HG02623 (cell line): Measurements from ENCODE around the gene KRTAP10-1.
"Not testable (repeated sequence)": the region's sequence is repeated elsewhere in the genome, so short reads cannot be mapped to it uniquely, and the experiment has no call there.

Experiments
- ATAC-seq: cut with Tn5 transposase; IDR thresholded peaks from one replicate; pipeline ENCODE4 v1.9.1; 2021; ENCODE audit warnings: moderate library complexity; ENCODE audit not compliant: unreplicated experiment

KRTAP10-1 gene

GRCh38 chr21:44571296-44571695 lies 31.3 kb upstream of the KRTAP10-1 start:
- no peak for ATAC-seq

DNA sequence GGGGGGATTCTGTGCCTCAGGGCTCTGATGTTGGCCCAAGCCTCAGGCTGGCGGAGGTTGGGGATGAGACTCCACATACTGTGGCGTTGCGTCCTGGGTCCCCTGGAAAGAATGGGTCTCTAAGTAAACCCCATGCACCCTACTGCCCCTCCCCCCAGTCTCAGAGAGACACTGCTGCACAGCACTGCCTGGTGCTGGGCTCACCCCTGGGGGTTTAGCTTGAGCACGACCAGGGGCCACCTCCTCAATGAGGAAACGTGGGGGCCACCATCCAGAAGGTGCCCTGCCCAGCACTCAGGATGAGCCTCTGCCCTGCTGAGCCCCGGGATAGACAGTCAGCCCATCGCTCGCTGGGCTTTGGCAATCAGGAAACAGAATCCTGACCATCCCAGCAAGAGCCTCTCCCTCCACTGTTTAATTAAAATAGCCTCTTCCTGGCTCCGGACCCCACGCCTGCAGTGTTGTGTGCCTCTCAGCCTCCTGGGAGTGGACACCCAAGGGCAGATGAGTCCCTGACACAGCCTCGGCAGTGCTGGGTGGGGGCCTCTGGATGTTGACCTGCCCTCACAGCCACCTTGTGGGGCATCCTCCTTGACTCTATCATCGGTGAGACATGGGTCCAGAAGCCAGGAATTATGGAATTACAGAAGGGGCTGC lies 30.0 kb upstream of the KRTAP10-1 start:
- ATAC-seq: no peak

- no peak for ATAC-seq
Measured at GRCh38 chr21:44568667-44569556, 28.9 kb upstream of the KRTAP10-1 start.

DNA sequence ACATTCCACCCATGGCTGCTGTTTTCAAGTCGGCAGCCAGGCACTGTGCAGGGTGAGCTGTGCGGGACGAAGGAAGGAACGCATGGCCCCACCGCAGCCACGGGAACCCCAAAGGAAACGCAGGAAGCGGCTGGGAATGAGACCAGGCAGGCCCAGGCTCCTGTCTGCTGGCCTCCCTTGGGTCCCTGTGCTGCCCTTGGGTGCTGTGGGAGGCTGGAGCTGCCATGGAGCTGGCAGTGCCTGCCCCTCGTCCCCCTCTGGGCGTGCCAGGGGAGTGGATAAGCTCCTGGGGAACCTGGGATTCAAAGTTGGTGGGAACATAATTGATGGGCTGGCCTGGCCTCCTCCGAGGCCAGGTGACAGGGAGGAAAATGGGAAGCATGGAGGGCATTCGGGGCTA lies 28.3 kb upstream of the KRTAP10-1 start:
- ATAC-seq: no peak

GRCh38 chr21:44567481-44568171 lies 27.6 kb upstream of the KRTAP10-1 start:
- no peak for ATAC-seq

DNA sequence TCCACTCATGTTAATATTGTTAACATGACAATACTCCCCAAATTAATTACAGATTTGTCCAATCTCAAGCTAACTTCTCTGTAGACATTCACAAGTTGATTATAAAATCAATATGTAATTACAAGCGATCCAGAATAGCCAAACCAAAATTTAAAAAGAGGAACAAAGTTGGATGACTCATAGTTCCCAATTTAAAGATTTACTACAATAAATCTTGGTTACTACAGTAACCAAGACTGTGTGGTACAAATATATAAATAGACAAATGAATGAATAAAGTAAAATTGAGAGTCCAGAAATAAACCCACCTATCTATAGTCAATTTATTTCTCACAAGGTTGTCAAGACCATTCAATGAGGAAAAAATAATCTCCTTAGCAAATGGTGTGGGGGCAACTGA lies 26.4 kb upstream of the KRTAP10-1 start:
- no peak for ATAC-seq

DNA sequence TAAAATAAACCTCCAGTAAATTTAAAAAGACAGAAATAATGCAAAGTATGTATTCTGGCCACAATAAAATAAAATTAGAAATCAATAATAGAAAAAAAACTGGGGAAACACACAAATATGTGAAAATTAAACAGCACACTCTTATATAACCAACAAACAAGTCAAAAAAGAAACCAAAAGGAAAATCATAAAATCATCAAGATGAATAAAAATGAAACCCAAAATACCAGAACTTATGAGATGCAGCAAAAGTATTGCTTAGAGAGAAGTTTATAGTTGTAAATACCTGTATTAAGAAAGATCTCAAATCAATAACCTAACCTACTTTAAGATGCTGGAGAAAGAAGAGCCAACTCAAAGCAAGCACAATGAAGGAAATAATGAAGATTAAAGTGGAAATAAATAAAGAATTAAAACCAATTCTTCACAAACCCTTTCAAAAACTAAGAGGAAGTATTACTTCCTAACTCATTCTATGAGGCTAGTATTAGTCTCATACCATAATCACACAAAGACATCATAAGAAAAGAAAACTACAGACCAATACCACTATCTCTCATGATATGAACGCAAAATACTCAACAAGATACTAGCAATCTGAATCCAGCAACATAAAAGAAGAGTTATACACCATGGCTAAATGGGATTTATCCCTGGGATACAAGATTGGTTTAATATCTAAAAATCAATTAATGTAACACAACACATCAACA lies 25.0 kb upstream of the KRTAP10-1 start:
- no peak for ATAC-seq

DNA sequence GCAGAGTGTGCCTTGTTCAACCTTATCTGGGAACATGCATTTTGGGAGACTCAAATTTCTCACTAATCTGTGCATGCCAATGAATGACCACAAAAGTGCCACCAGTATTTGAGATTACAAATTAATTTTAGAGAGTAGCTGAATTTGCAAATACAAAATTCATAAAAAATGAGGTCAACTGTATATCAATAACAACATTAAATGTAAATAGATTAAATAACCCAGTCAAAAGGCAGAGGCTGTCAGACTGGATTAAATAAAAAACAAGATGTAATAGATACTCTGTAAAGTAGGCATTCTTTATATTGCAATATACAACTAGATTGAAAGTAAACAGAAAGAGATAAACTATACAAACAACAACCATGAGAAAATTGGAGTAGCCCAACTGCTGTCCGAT lies 24.1 kb upstream of the KRTAP10-1 start:
- no peak for ATAC-seq

DNA sequence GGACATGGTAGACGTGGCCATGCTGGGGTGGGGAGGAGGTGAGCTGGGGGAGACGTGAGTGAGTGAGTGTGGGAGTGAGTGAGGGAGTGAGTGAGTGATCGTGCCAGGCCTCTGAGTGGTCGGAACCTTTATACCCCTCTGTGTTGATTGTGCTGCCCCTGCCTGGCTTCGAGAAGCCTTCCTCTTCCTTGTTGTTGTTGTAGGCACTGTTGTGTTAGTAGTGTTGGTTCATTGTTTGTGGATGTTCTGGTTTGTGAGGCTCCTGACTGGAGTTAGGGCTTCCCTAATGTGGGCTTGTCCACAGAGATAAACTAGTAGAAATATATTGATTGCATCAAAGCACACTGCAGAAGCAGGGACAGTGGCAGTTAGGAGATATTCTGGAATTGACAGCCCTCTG lies 18.7 kb upstream of the KRTAP10-1 start, which contains the start of gene KRTAP10-3:
Gene KRTAP10-3, minus strand, starts transcription at position 101 of the 400 bp plus-strand sequence. Its CDS starts 80 bp downstream, at position 21.
- no peak for ATAC-seq

DNA sequence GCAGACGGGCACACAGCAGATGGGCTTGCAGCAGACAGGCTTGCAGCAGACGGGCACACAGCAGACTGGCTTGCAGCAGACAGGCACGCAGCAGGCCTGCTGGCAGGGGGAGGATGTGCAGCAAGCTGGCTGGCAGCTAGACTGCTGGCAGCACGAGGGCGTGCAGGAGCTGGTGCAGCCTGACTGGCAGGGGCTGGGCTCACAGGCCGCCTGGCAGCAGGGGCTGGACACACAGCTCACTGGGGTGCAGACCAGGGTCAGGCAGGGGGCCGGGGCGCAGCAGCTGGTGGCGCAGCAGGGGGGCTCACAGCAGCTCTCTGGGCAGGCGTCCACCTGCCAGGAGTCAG lies 18.3 kb upstream of the KRTAP10-1 start:
- ATAC-seq: not testable (repeated sequence)

GRCh38 chr21:44557491-44558328 lies 17.7 kb upstream of the KRTAP10-1 start:
- ATAC-seq: no peak

- no peak for ATAC-seq
Measured at GRCh38 chr21:44556879-44557278, 16.9 kb upstream of the KRTAP10-1 start.

- no peak for ATAC-seq
Measured at GRCh38 chr21:44555200-44555875, 15.3 kb upstream of the KRTAP10-1 start.

DNA sequence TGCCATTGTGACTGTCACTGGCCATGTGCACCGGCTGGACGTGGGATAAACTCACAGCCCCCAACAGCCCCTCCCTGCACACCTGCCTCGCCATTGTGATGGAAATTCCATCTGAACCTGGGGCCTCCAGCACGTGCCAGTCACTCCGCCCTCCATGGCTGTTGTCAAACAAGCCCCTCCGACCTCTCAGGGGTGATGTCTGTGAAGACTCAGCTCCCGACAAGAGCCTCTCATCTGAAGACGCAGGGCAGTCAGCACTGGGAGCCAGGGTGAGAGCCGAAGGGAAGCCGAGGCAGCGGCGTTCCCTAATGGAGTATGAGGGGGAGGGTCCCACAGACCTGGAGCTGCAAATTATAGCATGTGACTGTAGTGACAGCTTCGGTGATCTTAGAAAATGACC lies 12.7 kb upstream of the KRTAP10-1 start:
- ATAC-seq: no peak

DNA sequence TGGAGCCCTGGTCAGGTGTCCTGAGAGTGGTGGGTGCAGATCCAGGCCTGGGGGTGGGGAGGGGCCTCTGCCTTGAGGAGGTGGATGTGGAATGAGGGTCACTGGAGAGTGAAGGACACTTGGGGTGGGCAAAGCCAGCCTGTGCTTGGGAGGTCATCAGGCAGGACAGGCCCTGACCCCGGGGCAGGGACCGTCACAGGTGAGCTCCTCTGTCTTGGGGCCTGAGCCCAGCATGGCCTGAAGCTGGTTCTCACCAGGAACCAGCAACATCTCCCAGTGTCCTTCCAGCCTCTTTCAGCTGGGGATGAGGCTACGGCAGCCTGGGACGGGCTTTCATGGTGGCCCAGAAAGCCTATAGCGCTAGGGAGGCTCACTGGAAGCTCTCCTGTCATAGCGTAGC lies 12.1 kb upstream of the KRTAP10-1 start:
- ATAC-seq: no peak

GRCh38 chr21:44551340-44551961 lies 11.5 kb upstream of the KRTAP10-1 start, which contains the start of gene KRTAP10-2:
Gene KRTAP10-2 (minus strand): TSS chr21:44551505. CDS start chr21:44551458, 47 bp downstream.
- ATAC-seq: no peak

DNA sequence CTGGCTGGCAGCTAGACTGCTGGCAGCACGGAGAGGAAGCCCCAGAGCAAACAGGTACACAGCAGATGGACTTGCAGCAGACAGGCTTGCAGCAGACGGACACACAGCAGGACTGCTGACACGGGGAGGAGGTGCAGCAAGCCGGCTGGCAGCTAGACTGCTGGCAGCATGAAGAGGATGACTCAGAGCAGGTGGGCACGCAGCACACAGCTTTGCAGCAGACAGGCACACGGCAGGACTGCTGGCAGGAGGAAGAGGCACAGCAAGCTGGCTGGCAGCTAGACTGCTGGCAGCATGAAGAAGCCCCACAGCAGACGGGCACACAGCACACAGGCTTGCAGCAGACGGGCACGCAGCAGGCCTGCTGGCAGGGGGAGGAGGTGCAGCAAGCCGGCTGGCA lies 10.8 kb upstream of the KRTAP10-1 start:
- ATAC-seq: no peak

DNA sequence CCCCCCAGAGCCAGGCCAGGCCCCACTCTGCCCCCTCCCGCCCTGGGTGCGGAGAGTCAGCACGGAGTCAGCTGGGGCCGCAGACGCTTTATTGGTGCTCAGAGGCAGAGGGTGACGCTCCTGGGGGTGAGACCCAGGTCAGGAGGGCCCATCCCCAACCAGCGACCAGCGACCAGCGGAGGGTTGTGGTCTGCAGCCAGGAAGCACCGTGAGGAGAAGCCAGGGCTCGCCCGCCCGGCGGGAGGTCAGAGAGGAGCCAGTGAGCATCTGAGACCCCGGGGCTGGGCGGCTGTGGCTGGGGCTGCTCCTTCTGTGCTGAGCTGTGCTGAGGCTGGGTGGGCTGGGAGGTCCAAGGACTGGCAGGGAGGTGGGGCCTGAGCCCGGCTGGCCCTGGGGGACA lies 10.3 kb upstream of the KRTAP10-1 start:
- not testable (repeated sequence) for ATAC-seq
